ENCODE results near the gene IGDCC3. TPM values are rescaled to one million over a fixed set of nuclear protein-coding genes. Genes with fewer than 3 reads are reported as not detected.

The IGDCC3 gene
- total RNA-seq, 4 donors from 2014 or later: 0.13 TPM; not detected in 3

DNA sequence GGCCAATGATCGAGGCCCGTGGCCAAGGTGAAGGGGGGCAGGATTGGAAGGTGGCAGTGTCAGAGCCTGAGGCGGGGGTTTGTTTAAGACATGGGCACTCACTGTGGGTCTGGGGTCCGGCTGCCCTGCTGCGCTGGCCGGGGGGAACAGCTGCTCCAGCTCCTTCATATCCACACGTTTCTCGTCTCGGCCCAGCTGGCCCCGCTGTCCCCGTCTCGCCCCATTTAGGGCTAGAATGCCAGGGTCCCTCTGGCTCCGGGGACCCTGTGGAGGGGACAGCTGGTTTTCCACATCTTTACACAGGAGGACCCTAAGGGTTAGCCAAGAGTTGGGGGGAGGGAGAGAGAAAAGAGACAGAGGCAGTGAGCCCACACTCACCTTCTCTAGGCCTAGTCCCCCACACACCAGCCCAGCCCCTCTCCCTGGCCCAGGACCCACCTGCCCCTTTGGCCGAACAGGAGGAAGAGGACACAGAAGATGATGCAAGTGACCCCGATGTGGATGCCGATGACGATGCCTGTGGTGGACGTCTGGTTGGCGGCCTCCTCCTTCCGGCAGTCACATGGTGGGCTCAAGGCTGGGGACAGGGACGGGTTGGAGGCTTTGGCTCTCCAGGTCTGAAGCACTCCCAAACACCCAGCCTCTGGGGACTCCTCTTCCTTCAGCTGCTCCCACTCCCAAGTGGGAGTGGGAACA is 48.4 kb downstream of the IGDCC3 start:
- H3K27me3 ChIP-seq: no peaks in the 10 kb centered on the region
- no peak overlapping the region for H3K27ac ChIP-seq
- ATAC-seq: no peak
- H3K9me3 ChIP-seq: no peaks in the 10 kb centered on the region
- H3K36me3 ChIP-seq: no peaks in the 10 kb centered on the region
- WGBS, 2 donors (ENCODE audit: low coverage in 1 of 2): 88 to 100% methylated on average over 1 to 12 of the region's 21 CpGs
- TF ChIP-seq EP300 (IDR thresholded peaks at IDR 0.05) (no peak), POLR2A (IDR thresholded peaks at IDR 0.05) (no peak), POLR2AphosphoS5 (IDR thresholded peaks at IDR 0.05) (no peak)
- TF ChIP-seq, protein P1, sequence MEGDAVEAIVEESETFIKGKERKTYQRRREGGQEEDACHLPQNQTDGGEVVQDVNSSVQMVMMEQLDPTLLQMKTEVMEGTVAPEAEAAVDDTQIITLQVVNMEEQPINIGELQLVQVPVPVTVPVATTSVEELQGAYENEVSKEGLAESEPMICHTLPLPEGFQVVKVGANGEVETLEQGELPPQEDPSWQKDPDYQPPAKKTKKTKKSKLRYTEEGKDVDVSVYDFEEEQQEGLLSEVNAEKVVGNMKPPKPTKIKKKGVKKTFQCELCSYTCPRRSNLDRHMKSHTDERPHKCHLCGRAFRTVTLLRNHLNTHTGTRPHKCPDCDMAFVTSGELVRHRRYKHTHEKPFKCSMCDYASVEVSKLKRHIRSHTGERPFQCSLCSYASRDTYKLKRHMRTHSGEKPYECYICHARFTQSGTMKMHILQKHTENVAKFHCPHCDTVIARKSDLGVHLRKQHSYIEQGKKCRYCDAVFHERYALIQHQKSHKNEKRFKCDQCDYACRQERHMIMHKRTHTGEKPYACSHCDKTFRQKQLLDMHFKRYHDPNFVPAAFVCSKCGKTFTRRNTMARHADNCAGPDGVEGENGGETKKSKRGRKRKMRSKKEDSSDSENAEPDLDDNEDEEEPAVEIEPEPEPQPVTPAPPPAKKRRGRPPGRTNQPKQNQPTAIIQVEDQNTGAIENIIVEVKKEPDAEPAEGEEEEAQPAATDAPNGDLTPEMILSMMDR (IDR thresholded peaks at IDR 0.05): no peak
- H3K4me3 ChIP-seq: no peak overlapping the region
- no peaks in the 10 kb centered on the region for H3K4me1 ChIP-seq

DNA sequence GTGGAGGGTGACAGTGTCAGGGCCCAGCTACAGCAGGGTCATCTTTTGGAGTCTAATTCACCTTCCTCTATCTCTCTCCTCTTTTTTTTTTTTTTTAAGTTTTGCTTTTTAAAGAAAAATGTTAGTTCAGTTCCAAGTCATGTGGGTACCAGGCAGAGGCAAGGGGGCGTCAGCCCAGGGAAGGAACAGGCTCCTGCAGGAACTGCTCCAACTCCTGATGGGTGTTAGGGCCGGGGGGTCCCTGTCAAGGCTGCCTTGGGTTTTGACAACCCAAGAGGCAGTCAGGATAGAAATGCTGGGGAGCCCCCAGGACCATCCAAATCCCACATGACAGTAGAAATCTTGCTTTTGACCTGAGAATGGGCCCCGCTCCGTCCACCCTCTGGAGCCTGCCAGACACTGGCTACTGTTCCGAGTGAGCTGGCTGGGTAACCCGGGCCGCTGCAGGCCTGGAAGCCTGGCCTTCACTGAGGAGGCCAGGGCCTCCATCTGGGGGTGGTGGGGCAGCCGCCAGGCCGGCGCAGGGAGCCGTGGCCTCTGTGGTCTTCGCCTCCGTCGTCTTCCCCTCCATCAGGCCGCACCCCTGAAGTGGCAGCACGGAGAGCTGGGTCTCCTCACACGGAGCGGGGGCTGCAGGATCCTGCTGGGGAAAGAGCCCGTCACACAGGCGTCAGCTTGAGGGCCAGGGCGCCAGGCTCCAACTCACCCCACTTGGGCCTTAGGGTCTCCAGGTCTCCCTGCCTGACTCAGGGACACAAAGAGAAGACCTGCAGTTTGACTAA is 49.1 kb downstream of the IGDCC3 start:
- H3K36me3 ChIP-seq: no peaks in the 10 kb centered on the region
- TF ChIP-seq POLR2A (IDR thresholded peaks at IDR 0.05) (no peak), EP300 (IDR thresholded peaks at IDR 0.05) (no peak), POLR2AphosphoS5 (IDR thresholded peaks at IDR 0.05) (no peak)
- TF ChIP-seq, protein P1 (IDR thresholded peaks at IDR 0.05): no peak
- H3K4me1 ChIP-seq: no peaks in the 10 kb centered on the region
- WGBS, 2 donors (ENCODE audit: low coverage in 1 of 2): no CpG with 5 or more reads among the region's 21 CpGs
- H3K4me3 ChIP-seq: no peak overlapping the region
- no peaks in the 10 kb centered on the region for H3K27me3 ChIP-seq
- H3K27ac ChIP-seq: no peak overlapping the region
- H3K9me3 ChIP-seq: no peaks in the 10 kb centered on the region
- ATAC-seq: no peak

DNA sequence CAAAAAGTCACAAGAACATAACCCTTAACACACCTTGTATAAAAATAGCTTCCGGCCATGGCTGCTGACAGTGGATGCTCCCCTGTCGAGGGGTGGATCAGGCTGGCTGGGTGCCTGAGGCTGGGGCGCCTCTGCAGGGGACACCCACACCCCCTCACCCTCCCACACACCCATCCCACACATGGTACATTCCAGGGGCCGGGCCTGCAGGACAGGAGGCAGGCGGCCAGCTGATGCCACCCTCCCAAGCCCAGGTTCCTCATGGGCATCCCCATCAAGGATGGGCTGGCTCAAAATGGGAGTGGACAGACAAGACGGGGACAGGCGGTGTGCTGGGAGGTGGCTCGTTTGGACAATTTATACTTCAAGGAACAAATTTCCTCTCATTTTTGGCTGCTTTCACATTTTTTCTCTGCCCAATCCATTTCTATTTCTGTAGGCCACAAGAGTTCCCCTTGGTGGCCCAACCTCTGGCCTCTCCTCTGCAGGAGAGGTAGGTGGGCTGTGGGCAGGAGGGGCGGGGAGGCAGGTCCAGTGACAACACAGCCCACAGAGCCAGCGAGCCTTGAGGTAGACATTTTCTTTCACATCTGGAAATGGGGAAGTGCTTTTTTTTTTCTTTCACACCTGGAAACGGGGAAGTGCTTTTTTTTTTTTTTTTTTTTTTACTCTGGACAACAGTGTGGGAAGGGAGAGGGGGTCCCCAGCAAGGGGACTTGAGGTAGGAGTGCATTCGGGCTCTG is 50.0 kb downstream of the IGDCC3 start:
- Histone ChIP-seq H3K27me3 (no peaks in the 10 kb centered on the region), H3K36me3 (no peaks in the 10 kb centered on the region), H3K9me3 (no peaks in the 10 kb centered on the region), H3K27ac (no peak overlapping the region), H3K4me1 (peaks cover 0 to 4% (median 0%) of the 10 kb centered on the region in 3 donors), H3K4me3 (no peak overlapping the region)
- ATAC-seq: no peak
- TF ChIP-seq, protein P1 (IDR thresholded peaks at IDR 0.05): no peak
- no peak for TF ChIP-seq POLR2AphosphoS5 (IDR thresholded peaks at IDR 0.05)
- TF ChIP-seq EP300 (IDR thresholded peaks at IDR 0.05): no peak
- TF ChIP-seq POLR2A (IDR thresholded peaks at IDR 0.05): no peak
- WGBS, 2 donors (ENCODE audit: low coverage in 1 of 2): 72 to 87% methylated on average over 4 to 6 of the region's 12 CpGs

DNA sequence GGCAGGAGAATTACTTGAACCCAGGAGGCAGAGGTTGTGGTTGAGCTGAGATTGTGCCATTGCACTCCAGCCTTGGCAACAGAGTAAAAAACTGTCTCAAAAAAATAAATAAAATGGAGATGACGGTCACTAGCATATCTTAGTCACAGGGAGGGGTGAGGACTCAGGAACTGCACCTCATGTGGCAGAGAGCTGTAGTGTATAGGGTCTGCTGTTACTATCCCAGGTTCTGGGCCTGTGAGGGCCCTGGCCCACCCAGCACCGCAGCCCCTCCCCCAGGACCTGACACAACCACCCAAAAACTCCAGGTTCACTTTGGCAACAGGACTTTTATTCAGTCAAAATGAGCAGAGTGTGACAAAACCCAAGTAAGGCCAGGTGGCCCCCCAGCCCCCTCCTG is 51.0 kb downstream of the IGDCC3 start:
- no peaks in the 10 kb centered on the region for H3K36me3 ChIP-seq
- H3K27me3 ChIP-seq: no peaks in the 10 kb centered on the region
- peaks cover 0 to 6% (median 0%) of the 10 kb centered on the region in 3 donors for H3K4me1 ChIP-seq
- no peak for ATAC-seq
- WGBS, 2 donors (ENCODE audit: low coverage in 1 of 2): 50 to 75% methylated on average over 1 of the region's 2 CpGs
- no peak overlapping the region for H3K4me3 ChIP-seq
- no peaks in the 10 kb centered on the region for H3K9me3 ChIP-seq
- no peak overlapping the region for H3K27ac ChIP-seq
- TF ChIP-seq, protein P1 (IDR thresholded peaks at IDR 0.05): no peak
- TF ChIP-seq POLR2AphosphoS5 (IDR thresholded peaks at IDR 0.05): no peak
- no peak for TF ChIP-seq EP300 (IDR thresholded peaks at IDR 0.05)
- TF ChIP-seq POLR2A (IDR thresholded peaks at IDR 0.05): no peak
